ENCODE results near the gene CMTR1.
A peak's percentile ranks its signal among the peaks of the same experiment; 100 is the strongest.

The CMTR1 gene

DNA sequence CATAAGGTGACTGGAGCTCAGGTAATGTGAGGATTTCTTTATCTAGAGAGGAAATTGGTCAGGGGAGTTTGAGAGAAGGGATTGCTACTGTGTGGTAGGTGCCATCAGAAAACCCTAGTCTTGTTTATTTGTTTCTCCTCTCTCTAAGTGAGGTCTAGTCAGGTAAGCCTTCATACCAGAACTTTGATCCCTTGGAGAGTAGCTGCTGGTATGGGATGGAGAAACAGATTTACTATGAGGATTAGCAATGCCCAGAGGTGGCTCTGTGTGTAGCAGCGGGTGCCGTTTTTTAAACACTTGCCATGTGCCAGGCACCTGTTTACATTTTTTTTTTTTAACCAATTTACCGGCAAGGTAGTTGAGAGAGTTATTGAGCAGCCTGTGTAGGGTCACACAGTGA is 19.5 kb downstream of the CMTR1 start:
- TF ChIP-seq, protein P1, sequence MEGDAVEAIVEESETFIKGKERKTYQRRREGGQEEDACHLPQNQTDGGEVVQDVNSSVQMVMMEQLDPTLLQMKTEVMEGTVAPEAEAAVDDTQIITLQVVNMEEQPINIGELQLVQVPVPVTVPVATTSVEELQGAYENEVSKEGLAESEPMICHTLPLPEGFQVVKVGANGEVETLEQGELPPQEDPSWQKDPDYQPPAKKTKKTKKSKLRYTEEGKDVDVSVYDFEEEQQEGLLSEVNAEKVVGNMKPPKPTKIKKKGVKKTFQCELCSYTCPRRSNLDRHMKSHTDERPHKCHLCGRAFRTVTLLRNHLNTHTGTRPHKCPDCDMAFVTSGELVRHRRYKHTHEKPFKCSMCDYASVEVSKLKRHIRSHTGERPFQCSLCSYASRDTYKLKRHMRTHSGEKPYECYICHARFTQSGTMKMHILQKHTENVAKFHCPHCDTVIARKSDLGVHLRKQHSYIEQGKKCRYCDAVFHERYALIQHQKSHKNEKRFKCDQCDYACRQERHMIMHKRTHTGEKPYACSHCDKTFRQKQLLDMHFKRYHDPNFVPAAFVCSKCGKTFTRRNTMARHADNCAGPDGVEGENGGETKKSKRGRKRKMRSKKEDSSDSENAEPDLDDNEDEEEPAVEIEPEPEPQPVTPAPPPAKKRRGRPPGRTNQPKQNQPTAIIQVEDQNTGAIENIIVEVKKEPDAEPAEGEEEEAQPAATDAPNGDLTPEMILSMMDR (IDR thresholded peaks at IDR 0.05; ENCODE audit: unreplicated experiment in 3 of 3): no peak
- Mint-ChIP-seq H3K4me1 (peaks cover 6% of the 10 kb centered on the region), H3K27ac (no peak overlapping the region), H3K4me3 (no peak overlapping the region), H3K36me3 (ENCODE audit: low read depth) (peaks cover 60% of the 10 kb centered on the region), H3K27me3 (ENCODE audit: low read depth) (no peaks in the 10 kb centered on the region), H3K9me3 (no peaks in the 10 kb centered on the region)

DNA sequence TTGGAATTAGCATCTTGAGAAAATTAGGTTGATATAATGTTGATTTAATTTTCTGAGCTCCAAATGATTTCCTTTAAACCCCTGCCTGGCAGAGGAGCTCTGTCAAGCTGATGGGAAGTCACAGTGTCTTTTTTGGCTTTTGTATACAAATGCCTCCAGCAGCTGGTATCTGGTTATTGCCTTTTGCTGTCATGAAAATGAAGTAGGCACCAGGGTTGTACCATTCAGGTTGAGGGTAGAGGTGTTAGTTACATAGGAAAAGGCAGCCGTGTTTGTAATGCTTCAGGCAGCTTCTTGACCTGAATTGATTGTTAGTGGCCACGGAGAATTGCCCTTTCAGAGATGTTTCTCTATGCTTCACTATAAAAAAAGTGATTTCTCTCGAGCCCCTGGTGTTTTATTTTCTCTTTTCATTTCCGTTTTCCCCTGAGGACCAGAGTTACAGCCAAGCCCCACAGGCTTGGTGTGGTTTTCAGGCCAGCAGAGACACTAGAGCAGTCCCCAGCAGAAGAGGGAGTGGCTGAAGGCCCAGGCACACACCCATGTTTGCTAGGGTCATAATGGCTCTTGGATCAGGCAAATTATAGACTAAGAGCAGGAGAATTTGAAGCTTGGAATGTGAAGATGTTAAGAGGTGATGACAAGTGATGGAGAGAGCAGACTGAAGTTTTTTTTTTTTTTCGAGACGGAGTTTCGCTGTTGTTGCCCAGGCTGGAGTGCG is 21.6 kb downstream of the CMTR1 start:
- Mint-ChIP-seq H3K36me3 (ENCODE audit: low read depth) (peaks cover 75% of the 10 kb centered on the region), H3K9me3 (no peaks in the 10 kb centered on the region), H3K4me1 (peaks cover 12% of the 10 kb centered on the region), H3K27me3 (ENCODE audit: low read depth) (no peaks in the 10 kb centered on the region), H3K4me3 (no peak overlapping the region), H3K27ac (no peak overlapping the region)
- TF ChIP-seq, protein P1 (IDR thresholded peaks at IDR 0.05; ENCODE audit: unreplicated experiment in 3 of 3): no peak

DNA sequence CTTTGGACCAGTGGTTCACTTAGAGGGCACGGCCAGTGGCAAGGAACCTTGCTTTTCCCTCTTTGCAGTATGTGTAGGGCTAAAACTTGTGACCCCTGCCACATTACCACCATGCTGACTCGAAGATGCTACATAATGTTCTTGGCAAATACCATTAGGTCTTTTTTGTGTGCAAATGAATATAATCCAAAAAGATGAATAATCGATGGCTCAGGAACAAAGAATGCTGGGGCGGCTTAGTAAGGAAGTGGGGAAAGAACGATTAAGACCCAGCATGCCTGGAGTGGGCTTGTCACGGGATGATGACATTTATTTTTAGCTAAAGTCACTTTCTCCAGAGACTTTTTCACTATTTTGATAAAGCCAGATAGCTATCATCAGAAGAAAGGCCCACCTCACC is 23.1 kb downstream of the CMTR1 start:
- H3K4me3 Mint-ChIP-seq: no peak overlapping the region
- H3K36me3 Mint-ChIP-seq (ENCODE audit: low read depth): peaks cover 80% of the 10 kb centered on the region
- H3K9me3 Mint-ChIP-seq: no peaks in the 10 kb centered on the region
- no peak overlapping the region for H3K27ac Mint-ChIP-seq
- no peaks in the 10 kb centered on the region for H3K27me3 Mint-ChIP-seq (ENCODE audit: low read depth)
- TF ChIP-seq, protein P1 (IDR thresholded peaks at IDR 0.05; ENCODE audit: unreplicated experiment in 3 of 3): no peak
- peaks cover 28% of the 10 kb centered on the region for H3K4me1 Mint-ChIP-seq

DNA sequence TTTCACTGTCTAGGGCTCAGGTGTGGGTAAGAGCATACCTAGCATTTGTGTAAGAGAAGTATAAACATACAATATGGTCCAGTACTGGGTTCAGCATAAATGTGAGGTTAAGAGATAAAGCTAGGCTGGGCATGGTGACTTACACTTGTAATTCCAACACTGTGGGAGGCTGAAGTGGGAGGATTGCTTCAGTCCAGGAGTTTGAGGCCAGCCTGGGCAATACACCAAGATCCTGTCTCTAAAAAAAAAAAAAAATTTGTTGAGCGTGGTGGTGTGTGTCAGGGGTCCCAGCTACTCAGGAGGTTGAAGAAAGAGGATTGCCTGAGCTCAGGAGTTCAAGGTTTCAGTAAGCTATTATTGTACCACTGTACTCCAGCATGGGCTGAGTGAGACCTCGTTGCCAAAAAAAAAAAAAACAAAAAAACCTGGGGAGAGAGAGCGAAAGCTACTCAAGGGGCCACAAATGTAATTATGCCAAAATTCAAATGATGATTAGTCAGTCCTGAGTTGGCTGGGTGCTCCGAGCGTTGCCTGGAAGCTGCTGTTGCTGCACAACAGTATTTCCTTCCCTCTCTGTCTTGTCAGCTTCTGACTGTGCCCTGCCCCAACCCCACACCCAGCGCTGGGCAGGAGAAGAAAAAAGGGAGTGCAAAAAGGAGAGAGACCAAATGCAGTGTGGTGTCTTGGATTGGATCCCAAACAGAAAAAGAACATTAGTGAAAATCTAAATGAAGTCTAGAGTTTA is 24.0 kb downstream of the CMTR1 start:
- no peaks in the 10 kb centered on the region for H3K27me3 Mint-ChIP-seq (ENCODE audit: low read depth)
- H3K4me1 Mint-ChIP-seq: peaks cover 27% of the 10 kb centered on the region
- H3K9me3 Mint-ChIP-seq: no peaks in the 10 kb centered on the region
- H3K36me3 Mint-ChIP-seq (ENCODE audit: low read depth): peaks cover 80% of the 10 kb centered on the region
- H3K27ac Mint-ChIP-seq: peak overlapping the region in 1 of 3 experiments; percentile 17
- H3K4me3 Mint-ChIP-seq: no peak overlapping the region
- TF ChIP-seq, protein P1 (IDR thresholded peaks at IDR 0.05; ENCODE audit: unreplicated experiment in 3 of 3): no peak

DNA sequence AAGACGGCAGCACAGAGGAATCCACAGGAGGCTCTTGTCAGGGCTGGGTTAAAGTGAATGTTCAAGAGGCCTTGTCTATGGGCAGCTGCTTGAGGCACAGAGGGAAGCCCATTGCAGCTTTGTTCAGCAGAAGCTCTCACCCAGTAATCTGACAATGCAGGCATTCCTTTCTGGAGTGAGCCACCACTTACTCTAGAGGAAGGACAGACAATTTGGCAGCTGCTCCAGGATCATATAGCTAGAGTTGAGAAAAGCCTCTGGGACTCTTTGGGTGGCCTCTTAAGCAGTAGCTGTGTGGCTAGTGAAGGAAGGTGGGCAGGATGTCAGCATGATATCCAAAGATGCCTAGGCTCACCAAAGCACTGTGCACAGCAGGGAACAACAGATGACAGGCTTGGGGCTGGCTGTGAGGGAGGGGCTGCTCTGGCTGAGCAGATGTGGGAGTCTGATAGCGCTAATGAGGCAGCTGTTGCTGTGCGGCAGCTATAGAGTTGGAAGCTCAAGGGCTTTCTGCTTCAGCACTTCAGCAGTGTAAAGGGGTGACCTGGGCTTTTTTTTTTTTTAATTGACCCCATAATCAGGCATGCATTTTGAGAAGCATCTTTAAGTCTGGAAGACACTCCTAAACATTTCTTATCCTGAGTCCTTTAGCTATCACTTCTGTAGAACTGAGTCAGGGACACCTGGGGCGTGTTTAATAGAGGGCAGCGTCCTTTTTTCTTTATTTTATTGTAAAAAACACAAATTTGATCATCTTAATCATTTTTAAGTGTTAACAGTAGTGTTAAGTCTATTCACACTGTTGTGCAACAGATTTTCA is 27.2 kb downstream of the CMTR1 start:
- peaks cover 84% of the 10 kb centered on the region for H3K36me3 Mint-ChIP-seq (ENCODE audit: low read depth)
- peaks cover 27% of the 10 kb centered on the region for H3K4me1 Mint-ChIP-seq
- TF ChIP-seq, protein P1 (IDR thresholded peaks at IDR 0.05; ENCODE audit: unreplicated experiment in 3 of 3): no peak
- H3K27me3 Mint-ChIP-seq (ENCODE audit: low read depth): no peaks in the 10 kb centered on the region
- H3K4me3 Mint-ChIP-seq: no peak overlapping the region
- peak overlapping the region in 2 of 3 experiments; percentile 35 to 37 for H3K27ac Mint-ChIP-seq
- peaks cover 2% of the 10 kb centered on the region for H3K9me3 Mint-ChIP-seq
